HepG2 (cell line): ENCODE results near the gene SLC27A1. TPM values are rescaled to one million over a fixed set of nuclear protein-coding genes. Genes with fewer than 3 reads are reported as not detected.
A peak's percentile ranks its signal among the peaks of the same experiment; 100 is the strongest.

Experiments
- ATAC-seq: fragments of 200-7000 bp; cut with Tn5 transposase; 3 replicates; pipeline ENCODE4 v1.9.1; 2020; ENCODE audit warnings: mild to moderate bottlenecking, moderate library complexity
- BruUV-seq: library from RNA; stranded (reverse); fragments of 400-500 nt; replicated peaks from 2 replicates; lab custom pipeline; 2021; lab: Mats Ljungman, UMichigan
- CTCF ChIA-PET: fragments of 300-600 bp; formaldehyde crosslinking; extraction: SDS; loops from one replicate; lab custom pipeline; 2021; ENCODE audit warnings: low total read pairs, inconsistent platforms, low intra/inter-chr PET ratio; lab: Yijun Ruan, JAX
- POLR2A ChIA-PET: fragments of 350-600 bp; sonication (Branson Sonifier 250); formaldehyde crosslinking; loops from one replicate; lab custom pipeline; 2020; ENCODE audit warnings: antibody characterized with exemption, inconsistent platforms; lab: Yijun Ruan, JAX
- DNase-seq: peaks from one replicate; pipeline ENCODE4 v3.0.0-alpha.2; 2015; ENCODE audit warnings: low spot score
- FAIRE-seq: peaks from 3 replicates; lab custom pipeline; 2011; peaks lifted over from hg19 to GRCh38; lab: Jason Lieb, UNC
- H2AFZ ChIP-seq: one replicate; pipeline ENCODE4 v1.6.1; 2011; ENCODE audit warnings: low read length, inconsistent platforms
- H3K27ac ChIP-seq: fragments of 300-600 bp; 3 replicates; pipeline ENCODE4 v1.8.0; 2011; ENCODE audit warnings: mixed run types, mild to moderate bottlenecking, mixed read lengths, low read length, inconsistent platforms; ENCODE audit not compliant: insufficient read depth; ENCODE audit errors: extremely low read length
- H3K27me3 ChIP-seq, 2 experiments: fragments of 200-600 bp in 1 of 2; 2 replicates in 1 of 2; 3 replicates in 1 of 2; pipeline versions ENCODE4 v1.6.0 to v1.8.0; 2011; ENCODE audit warnings: low read length in 2 of 2, mild to moderate bottlenecking in 2 of 2, moderate library complexity in 2 of 2, inconsistent platforms in 1 of 2; ENCODE audit not compliant: insufficient read depth in 2 of 2, control insufficient read depth in 1 of 2
- H3K36me3 ChIP-seq, 2 experiments: fragments of 200-600 bp in 1 of 2; replicated peaks in 1 of 2; 2 replicates in 1 of 2; 3 replicates in 1 of 2; pipeline versions ENCODE4 v1.5.1 to v1.8.0; 2011; ENCODE audit warnings: low read length in 2 of 2, inconsistent platforms in 1 of 2; ENCODE audit not compliant: insufficient read depth in 2 of 2, control insufficient read depth in 1 of 2
- H3K4me1 ChIP-seq: 2 replicates; pipeline ENCODE4 v1.5.1; 2012; ENCODE audit warnings: low read length, inconsistent platforms; ENCODE audit not compliant: insufficient read depth
- H3K4me2 ChIP-seq: 2 replicates; pipeline ENCODE4 v1.6.0; 2011; ENCODE audit warnings: low read depth, low read length, inconsistent platforms
- H3K4me3 ChIP-seq, 3 experiments: fragments of 200-600 bp in 1 of 3; sonication (generic), shearing (Covaris generic) in 1 of 3; replicated peaks in 1 of 3; 2 replicates each; pipeline ENCODE4 v1.5.1; 2011 to 2016; ENCODE audit warnings: low read length in 3 of 3, inconsistent platforms in 2 of 3, low read depth in 2 of 3, mild to moderate bottlenecking in 2 of 3, control low read depth in 1 of 3, mixed read lengths in 1 of 3; ENCODE audit not compliant: insufficient read depth in 1 of 3
- H3K79me2 ChIP-seq: one replicate; pipeline ENCODE4 v1.6.1; 2011; ENCODE audit warnings: low read length, inconsistent platforms; ENCODE audit not compliant: insufficient read depth
- H3K9ac ChIP-seq: 2 replicates; pipeline ENCODE4 v1.6.0; 2011; ENCODE audit warnings: mild to moderate bottlenecking, low read depth, low read length, inconsistent platforms; ENCODE audit not compliant: insufficient read depth
- H3K9me3 ChIP-seq: 2 replicates; pipeline ENCODE4 v1.5.1; 2012; ENCODE audit warnings: mild to moderate bottlenecking, low read length
- H4K20me1 ChIP-seq: 2 replicates; pipeline ENCODE4 v1.6.0; 2011; ENCODE audit warnings: inconsistent platforms, mild to moderate bottlenecking, low read length, moderate library complexity; ENCODE audit not compliant: insufficient read depth
- DRAP1 ChIP-seq: IDR thresholded peaks from 2 replicates; pipeline ENCODE4 v1.6.1; 2016; ENCODE audit warnings: missing genetic modification reagents, missing compliant biosample characterization
- MTERF4 ChIP-seq: sonication (generic); formaldehyde crosslinking; IDR thresholded peaks from 2 replicates; pipeline ENCODE4 v1.8.0; 2023; ENCODE audit warnings: mild to moderate bottlenecking, missing genetic modification reagents
- NONO ChIP-seq, 2 experiments: fragments of 450-650 bp in 1 of 2; sonication (generic) in 1 of 2; formaldehyde crosslinking in 1 of 2; IDR thresholded peaks in 1 of 2; conservative IDR thresholded peaks in 1 of 2; 2 replicates each; pipeline versions ENCODE4 v1.6.1 to v1.8.0; 2017 to 2022; ENCODE audit warnings: mild to moderate bottlenecking in 1 of 2, missing genetic modification reagents in 1 of 2, moderate library complexity in 1 of 2
- NR3C1 ChIP-seq: sonication (generic); formaldehyde crosslinking; IDR thresholded peaks from 2 replicates; pipeline ENCODE4 v1.4.0; 2020; ENCODE audit warnings: missing genetic modification reagents
- ZBTB3 ChIP-seq: sonication (generic); formaldehyde crosslinking; IDR thresholded peaks from 2 replicates; pipeline ENCODE4 v1.4.0; 2020; ENCODE audit warnings: low read depth, mild to moderate bottlenecking, moderate library complexity, missing genetic modification reagents, borderline replicate concordance
- ZMYM3 ChIP-seq: sonication (generic); formaldehyde crosslinking; IDR thresholded peaks from 2 replicates; pipeline ENCODE4 v1.5.1; 2020; ENCODE audit warnings: mild to moderate bottlenecking, missing genetic modification reagents
- ZNF292 ChIP-seq: sonication (generic); formaldehyde crosslinking; IDR thresholded peaks from 2 replicates; pipeline ENCODE4 v1.8.1; 2022; ENCODE audit warnings: mild to moderate bottlenecking, low read depth, missing genetic modification reagents, borderline replicate concordance
- ZNF567 ChIP-seq: sonication (generic); formaldehyde crosslinking; IDR thresholded peaks from 2 replicates; pipeline ENCODE4 v1.8.1; 2023; ENCODE audit warnings: mild to moderate bottlenecking, missing genetic modification reagents, borderline replicate concordance
- ZZZ3 ChIP-seq: sonication (generic); formaldehyde crosslinking; IDR thresholded peaks from 2 replicates; pipeline ENCODE4 v1.4.0; 2020; ENCODE audit warnings: missing genetic modification reagents, mild to moderate bottlenecking, borderline replicate concordance
- WGBS: methylation state at CpG from one replicate; pipeline ENCODE4 v1.1.6; 2017; ENCODE audit warnings: low lambda C conversion rate; 5-methylcytosine and 5-hydroxymethylcytosine counted together
- in situ Hi-C: cut with HindIII; loops from 2 replicates; pipeline ENCODE4 v1.10.0; 2017; ENCODE audit warnings: low pct_unique_long_range_greater_than_20kb; ENCODE audit not compliant: extremely low pct_ligation_motif_present
- intact Hi-C: fragments of 100-400 bp; cut with micrococcal nuclease; formaldehyde crosslinking; loops from one replicate; pipeline ENCODE4 v1.10.0; 2022; ENCODE audit not compliant: unreplicated experiment
- polyA plus RNA-seq, 8 experiments: library from polyadenylated mRNA; depleted of rRNA in 3 of 8; stranded (reverse) in 7 of 8; unstranded in 1 of 8; fragments of >200 nt; fragmentation: Illumina TruSeq in 4 of 8; extraction: Trizol in 4 of 8; gene quantifications; 2 replicates each; pipeline versions ENCODE4 v1.2.1 to v1.2.3, GENCODE V29; 2011 to 2016; ENCODE audit warnings: low read depth in 4 of 8, missing spikeins in 1 of 8, mixed read lengths in 1 of 8; ENCODE audit not compliant: insufficient read depth in 1 of 8
- total RNA-seq, 5 experiments: library from RNA; depleted of rRNA; stranded (reverse); fragments of >200 nt; fragmentation: Illumina TruSeq; extraction: Trizol; gene quantifications; 2 replicates each; pipeline ENCODE4 v1.2.3, GENCODE V29; 2016; ENCODE audit warnings: low read depth in 1 of 5
- TF ChIP-seq, protein P1 (sequence below): sonication (generic); formaldehyde crosslinking; IDR thresholded peaks from 2 replicates; pipeline ENCODE4 v1.4.0; 2020; ENCODE audit warnings: mild to moderate bottlenecking, missing genetic modification reagents
- TF ChIP-seq, protein P2 (sequence below): sonication (generic); formaldehyde crosslinking; IDR thresholded peaks from 2 replicates; pipeline ENCODE4 v1.5.1; 2020; ENCODE audit warnings: mild to moderate bottlenecking, missing genetic modification reagents, moderate library complexity

The SLC27A1 gene
- total and polyA plus RNA-seq, 2 of the 13 experiments (the other 11 are each of a cell fraction or from before 2014, with no cell fraction given): 4.1 to 8.8 TPM

DNA sequence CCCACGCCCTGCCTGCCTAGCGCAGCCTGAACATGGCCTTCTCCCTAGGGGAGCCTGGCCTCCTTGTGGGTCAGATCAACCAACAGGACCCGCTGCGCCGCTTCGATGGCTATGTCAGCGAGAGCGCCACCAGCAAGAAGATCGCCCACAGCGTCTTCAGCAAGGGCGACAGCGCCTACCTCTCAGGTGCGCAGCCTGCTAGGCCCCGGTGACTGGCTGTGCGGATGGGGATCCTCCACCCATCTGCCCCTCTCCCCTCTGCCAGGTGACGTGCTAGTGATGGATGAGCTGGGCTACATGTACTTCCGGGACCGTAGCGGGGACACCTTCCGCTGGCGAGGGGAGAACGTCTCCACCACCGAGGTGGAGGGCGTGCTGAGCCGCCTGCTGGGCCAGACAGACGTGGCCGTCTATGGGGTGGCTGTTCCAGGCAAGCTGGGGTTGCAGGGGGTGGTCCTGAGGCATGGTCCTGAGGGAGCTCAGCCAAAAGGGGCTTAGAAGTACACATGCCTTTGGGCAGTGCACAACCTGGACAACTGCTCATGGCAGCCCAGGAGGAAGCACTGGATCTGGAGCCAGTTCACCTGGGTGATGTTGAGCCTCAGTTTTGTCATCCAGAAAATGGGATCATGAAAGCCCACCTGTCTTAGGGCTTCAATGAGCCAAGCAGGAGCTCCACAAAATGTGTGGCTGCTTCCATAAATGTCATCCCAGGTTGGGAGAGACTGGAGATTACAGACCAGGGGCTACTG, 30.3 kb downstream of the SLC27A1 start (continued):
- no peak for TF ChIP-seq ZNF292 (CRISPR knock-in tag)
- TF ChIP-seq, protein P1, sequence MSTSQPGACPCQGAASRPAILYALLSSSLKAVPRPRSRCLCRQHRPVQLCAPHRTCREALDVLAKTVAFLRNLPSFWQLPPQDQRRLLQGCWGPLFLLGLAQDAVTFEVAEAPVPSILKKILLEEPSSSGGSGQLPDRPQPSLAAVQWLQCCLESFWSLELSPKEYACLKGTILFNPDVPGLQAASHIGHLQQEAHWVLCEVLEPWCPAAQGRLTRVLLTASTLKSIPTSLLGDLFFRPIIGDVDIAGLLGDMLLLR: no peak
- TF ChIP-seq, protein P2, sequence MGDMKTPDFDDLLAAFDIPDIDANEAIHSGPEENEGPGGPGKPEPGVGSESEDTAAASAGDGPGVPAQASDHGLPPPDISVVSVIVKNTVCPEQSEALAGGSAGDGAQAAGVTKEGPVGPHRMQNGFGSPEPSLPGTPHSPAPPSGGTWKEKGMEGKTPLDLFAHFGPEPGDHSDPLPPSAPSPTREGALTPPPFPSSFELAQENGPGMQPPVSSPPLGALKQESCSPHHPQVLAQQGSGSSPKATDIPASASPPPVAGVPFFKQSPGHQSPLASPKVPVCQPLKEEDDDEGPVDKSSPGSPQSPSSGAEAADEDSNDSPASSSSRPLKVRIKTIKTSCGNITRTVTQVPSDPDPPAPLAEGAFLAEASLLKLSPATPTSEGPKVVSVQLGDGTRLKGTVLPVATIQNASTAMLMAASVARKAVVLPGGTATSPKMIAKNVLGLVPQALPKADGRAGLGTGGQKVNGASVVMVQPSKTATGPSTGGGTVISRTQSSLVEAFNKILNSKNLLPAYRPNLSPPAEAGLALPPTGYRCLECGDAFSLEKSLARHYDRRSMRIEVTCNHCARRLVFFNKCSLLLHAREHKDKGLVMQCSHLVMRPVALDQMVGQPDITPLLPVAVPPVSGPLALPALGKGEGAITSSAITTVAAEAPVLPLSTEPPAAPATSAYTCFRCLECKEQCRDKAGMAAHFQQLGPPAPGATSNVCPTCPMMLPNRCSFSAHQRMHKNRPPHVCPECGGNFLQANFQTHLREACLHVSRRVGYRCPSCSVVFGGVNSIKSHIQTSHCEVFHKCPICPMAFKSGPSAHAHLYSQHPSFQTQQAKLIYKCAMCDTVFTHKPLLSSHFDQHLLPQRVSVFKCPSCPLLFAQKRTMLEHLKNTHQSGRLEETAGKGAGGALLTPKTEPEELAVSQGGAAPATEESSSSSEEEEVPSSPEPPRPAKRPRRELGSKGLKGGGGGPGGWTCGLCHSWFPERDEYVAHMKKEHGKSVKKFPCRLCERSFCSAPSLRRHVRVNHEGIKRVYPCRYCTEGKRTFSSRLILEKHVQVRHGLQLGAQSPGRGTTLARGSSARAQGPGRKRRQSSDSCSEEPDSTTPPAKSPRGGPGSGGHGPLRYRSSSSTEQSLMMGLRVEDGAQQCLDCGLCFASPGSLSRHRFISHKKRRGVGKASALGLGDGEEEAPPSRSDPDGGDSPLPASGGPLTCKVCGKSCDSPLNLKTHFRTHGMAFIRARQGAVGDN (CRISPR knock-in tag): peak; percentile 16
- no peak for TF ChIP-seq DRAP1 (CRISPR knock-in tag)
- TF ChIP-seq ZMYM3 (CRISPR knock-in tag): peak; percentile 92
- TF ChIP-seq NR3C1: no peak

DNA sequence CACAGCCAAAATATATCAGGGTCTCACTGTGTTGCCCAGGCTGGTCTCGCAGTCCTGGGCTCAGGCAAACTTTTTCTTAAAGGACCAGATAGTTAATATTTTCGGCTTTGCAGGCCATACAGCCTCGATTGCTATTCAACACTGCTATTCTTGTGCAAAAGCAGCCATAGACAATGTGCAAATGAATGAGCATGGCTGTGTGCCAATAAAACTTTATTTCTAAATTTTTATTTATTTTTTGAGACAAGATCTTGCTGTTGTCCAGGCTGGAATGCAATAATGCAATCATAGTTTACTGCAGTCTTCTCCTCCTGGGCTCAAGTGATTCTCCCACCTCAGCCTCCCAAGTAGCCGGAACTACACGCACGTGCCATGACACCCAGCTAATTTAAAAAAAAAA, 32.9 kb downstream of the SLC27A1 start:
- FAIRE-seq: no peak
- H3K36me3 ChIP-seq: 0 out of 5 replicates have a peak, but pooled peaks cover 0 to 4% of the 10 kb centered on the region in 2 experiments
- in situ Hi-C loops: no loop called here

More for the DNA sequence above, 32.9 kb downstream of the SLC27A1 start:
- TF ChIP-seq MTERF4 (no peak), ZZZ3 (CRISPR knock-in tag) (no peak), ZNF567 (CRISPR knock-in tag) (no peak), NONO (IDR thresholded peaks at IDR 0.05) (no peak), NONO (CRISPR knock-in tag; conservative IDR thresholded peaks at IDR 0.05) (no peak), ZBTB3 (no peak)
- no TSS peak for BruUV-seq
- ChIA-PET CTCF (no interaction called here), POLR2A (no interaction called here)
- Histone ChIP-seq H2AFZ (no peak overlapping the region), H3K4me2 (no peak overlapping the region), H3K4me3 (no peak overlapping the region), H3K4me1 (peaks cover 41% of the 10 kb centered on the region), H3K79me2 (peaks cover 2% of the 10 kb centered on the region), H3K9me3 (no peaks in the 10 kb centered on the region), H3K9ac (no peak overlapping the region), H3K27me3 (no peaks in the 10 kb centered on the region), H3K27ac (no peak overlapping the region), H4K20me1 (no peaks in the 10 kb centered on the region)
- ATAC-seq (no peak), DNase-seq (no peak)
- WGBS: 93% methylated on average over 6 of the region's 6 CpGs
- intact Hi-C loops: no loop called here
